Measurements from ENCODE around the gene SPOCD1. TPM values are rescaled to one million over a fixed set of nuclear protein-coding genes. Genes with fewer than 3 reads are reported as not detected.

The SPOCD1 gene
- total and polyA plus RNA-seq, 4 donors, result under 0.01 to 0.19 (median 0.12) TPM; not detected in 1

GRCh38 chr1:31765516-31765915 lies 50.3 kb downstream of the SPOCD1 start:
- TF ChIP-seq EGR1 (IDR thresholded peaks at IDR 0.05; ENCODE audit: low read depth in 2 of 2) (no peak), ATF3 (IDR thresholded peaks at IDR 0.05) (no peak), SP1 (IDR thresholded peaks at IDR 0.05) (no peak), FOXA2 (IDR thresholded peaks at IDR 0.05) (no peak), JUND (IDR thresholded peaks at IDR 0.05) (no peak), NR2F2 (IDR thresholded peaks at IDR 0.05) (no peak), ZBTB33 (IDR thresholded peaks at IDR 0.05) (no peak), RXRA (IDR thresholded peaks at IDR 0.05) (no peak), MAX (IDR thresholded peaks at IDR 0.05) (no peak), RAD21 (IDR thresholded peaks at IDR 0.05) (no peak), REST (IDR thresholded peaks at IDR 0.05) (no peak), HNF4A (conservative IDR thresholded peaks at IDR 0.05) (no peak), YY1 (IDR thresholded peaks at IDR 0.05) (no peak), HNF4G (IDR thresholded peaks at IDR 0.05) (no peak), FOXA1 (IDR thresholded peaks at IDR 0.05) (no peak), GABPA (IDR thresholded peaks at IDR 0.05 in 1 of 2, conservative IDR thresholded peaks at IDR 0.05 in 1 of 2) (no peak), TAF1 (conservative IDR thresholded peaks at IDR 0.05) (no peak), CTCF (IDR thresholded peaks at IDR 0.05; ENCODE audit: low read depth, low read length, missing input control) (no peak)
- no peak for DNase-seq (ENCODE audit: low spot score)
- Histone ChIP-seq H3K4me3 (ENCODE audit: low read depth in 1 of 3, low read length in 3 of 3) (no peak overlapping the region), H3K9ac (ENCODE audit: low read depth in 1 of 2, low read length in 2 of 2) (no peak overlapping the region), H3K36me3 (ENCODE audit: control insufficient read depth in 4 of 4, insufficient read depth in 3 of 4, low read depth in 1 of 4, low read length in 3 of 4) (no peaks in the 10 kb centered on the region), H3K4me1 (ENCODE audit: control insufficient read depth in 4 of 4, insufficient read depth in 4 of 4, low read length in 3 of 4) (peaks cover 3 to 20% (median 11%) of the 10 kb centered on the region in 4 donors), H3K9me3 (ENCODE audit: control insufficient read depth in 4 of 4, low read length in 3 of 4) (no peaks in the 10 kb centered on the region), H3K27ac (ENCODE audit: low read depth in 1 of 2, low read length in 2 of 2) (no peak overlapping the region), H3K27me3 (ENCODE audit: control insufficient read depth in 4 of 4, insufficient read depth in 4 of 4, low read length in 3 of 4) (peaks cover 2 to 23% (median 8%) of the 10 kb centered on the region in 4 donors)
- WGBS, result 89% methylated on average over 6 of the region's 6 CpGs

Data from liver (tissue), 9 donors.